Measurements from ENCODE around the gene UBTD2.
"Not testable (repeated sequence)": the region's sequence is repeated elsewhere in the genome, so short reads cannot be mapped to it uniquely, and the experiment has no call there.

Gene UBTD2

DNA sequence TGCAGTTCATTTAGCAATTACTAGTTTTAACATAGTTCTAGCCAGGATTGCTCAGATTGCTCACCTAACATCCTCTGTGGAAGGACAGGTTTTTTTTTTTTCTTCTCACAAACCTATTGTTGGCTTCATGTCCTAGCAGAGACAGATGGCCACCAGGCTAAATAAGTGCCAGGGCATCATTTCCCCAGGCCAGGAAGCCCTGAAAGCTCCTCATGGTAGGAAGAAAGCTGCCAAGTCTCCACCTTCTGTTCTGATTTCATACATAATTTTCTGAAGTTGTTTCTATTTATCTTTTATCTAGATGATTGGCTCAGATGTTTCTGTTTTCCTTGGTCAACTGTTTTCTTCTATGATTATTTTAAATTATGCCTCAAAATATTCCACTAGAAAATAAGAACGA lies 58.6 kb downstream of the UBTD2 start:
- H3K27ac Mint-ChIP-seq (ENCODE audit: low read depth), result peak overlapping the region; percentile 54
- H3K4me3 Mint-ChIP-seq, result no peak overlapping the region
- ATAC-seq (replicated peaks; ENCODE audit: extremely low read depth, poor library complexity, severe bottlenecking) (no peak), DNase-seq (ENCODE audit: low spot score in 2 of 2) (no peak)
- H3K9me3 Mint-ChIP-seq, result no peaks in the 10 kb centered on the region
- peaks cover 13% of the 10 kb centered on the region for H3K4me1 Mint-ChIP-seq
- H3K27me3 Mint-ChIP-seq, result no peaks in the 10 kb centered on the region
- peaks cover 4% of the 10 kb centered on the region for H3K36me3 Mint-ChIP-seq (ENCODE audit: insufficient read depth)

GRCh38 chr5:172223901-172224873 lies 59.4 kb downstream of the UBTD2 start:
- peak overlapping the region; percentile 54 for H3K27ac Mint-ChIP-seq (ENCODE audit: low read depth)
- H3K36me3 Mint-ChIP-seq (ENCODE audit: insufficient read depth), result peaks cover 4% of the 10 kb centered on the region
- H3K27me3 Mint-ChIP-seq, result no peaks in the 10 kb centered on the region
- H3K4me3 Mint-ChIP-seq, result no peak overlapping the region
- peaks cover 13% of the 10 kb centered on the region for H3K4me1 Mint-ChIP-seq
- ATAC-seq (replicated peaks; ENCODE audit: extremely low read depth, poor library complexity, severe bottlenecking) (no peak), DNase-seq (ENCODE audit: low spot score in 2 of 2) (no peak)
- H3K9me3 Mint-ChIP-seq, result no peaks in the 10 kb centered on the region

DNA sequence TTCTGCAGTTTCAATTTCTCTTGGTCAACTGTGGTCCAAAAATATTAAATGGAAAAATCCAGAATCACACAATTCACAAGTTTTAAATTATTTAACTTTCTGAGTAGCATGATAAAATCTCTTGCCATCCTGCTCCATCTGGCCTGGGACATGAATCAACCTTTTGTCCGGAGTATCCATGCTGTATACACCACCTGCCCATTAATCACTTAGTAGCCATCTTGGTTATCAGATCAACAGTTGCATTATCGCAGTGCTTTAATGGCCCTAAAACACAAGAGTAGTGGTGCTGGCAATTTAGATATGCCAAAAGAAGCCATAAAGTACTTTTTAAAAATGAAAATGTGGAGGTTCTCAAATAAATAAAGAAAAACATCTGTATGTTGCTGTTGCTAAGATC lies 64.3 kb downstream of the UBTD2 start:
- Mint-ChIP-seq H3K27ac (ENCODE audit: low read depth) (no peak overlapping the region), H3K4me1 (peaks cover 8% of the 10 kb centered on the region), H3K4me3 (no peak overlapping the region), H3K36me3 (ENCODE audit: insufficient read depth) (peaks cover 2% of the 10 kb centered on the region), H3K9me3 (no peaks in the 10 kb centered on the region), H3K27me3 (no peaks in the 10 kb centered on the region)
- DNase-seq (ENCODE audit: low spot score in 2 of 2) (no peak), ATAC-seq (replicated peaks; ENCODE audit: extremely low read depth, poor library complexity, severe bottlenecking) (no peak)

GRCh38 chr5:172216345-172216744 lies 67.2 kb downstream of the UBTD2 start:
- H3K36me3 Mint-ChIP-seq (ENCODE audit: insufficient read depth), result peaks cover 4% of the 10 kb centered on the region
- ATAC-seq (replicated peaks; ENCODE audit: extremely low read depth, poor library complexity, severe bottlenecking) (no peak), DNase-seq (ENCODE audit: low spot score in 2 of 2) (no peak)
- no peaks in the 10 kb centered on the region for H3K9me3 Mint-ChIP-seq
- no peak overlapping the region for H3K4me3 Mint-ChIP-seq
- H3K27ac Mint-ChIP-seq (ENCODE audit: low read depth), result no peak overlapping the region
- no peaks in the 10 kb centered on the region for H3K27me3 Mint-ChIP-seq
- H3K4me1 Mint-ChIP-seq, result no peaks in the 10 kb centered on the region

DNA sequence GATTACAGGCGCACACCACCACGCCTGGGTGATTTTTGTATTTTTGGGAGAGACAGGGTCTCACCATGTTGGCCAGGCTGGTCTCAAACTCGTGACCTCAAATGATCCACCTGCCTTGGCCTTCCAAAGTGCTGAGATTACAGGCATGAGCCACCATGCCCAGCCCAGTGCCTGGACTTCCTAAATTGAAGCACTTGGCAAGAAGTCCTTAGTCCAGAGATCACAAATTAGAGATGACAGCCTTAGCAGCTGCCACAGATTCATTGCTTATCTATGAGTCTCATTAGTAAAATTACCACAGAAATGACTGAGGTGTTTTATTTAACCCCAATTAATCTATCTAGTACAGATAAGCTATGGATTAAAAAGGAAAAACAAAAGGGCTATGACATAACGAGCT lies 70.4 kb downstream of the UBTD2 start:
- Mint-ChIP-seq H3K9me3 (no peaks in the 10 kb centered on the region), H3K4me3 (no peak overlapping the region), H3K27me3 (no peaks in the 10 kb centered on the region), H3K4me1 (no peaks in the 10 kb centered on the region), H3K36me3 (ENCODE audit: insufficient read depth) (peaks cover 7% of the 10 kb centered on the region), H3K27ac (ENCODE audit: low read depth) (no peak overlapping the region)
- ATAC-seq (replicated peaks; ENCODE audit: extremely low read depth, poor library complexity, severe bottlenecking) (no peak), DNase-seq (ENCODE audit: low spot score in 2 of 2) (no peak)

- H3K27ac Mint-ChIP-seq (ENCODE audit: low read depth), result no peak overlapping the region
Observed at GRCh38 chr5:172211676-172212075, 71.9 kb downstream of the UBTD2 start.

GRCh38 chr5:172209714-172210113 lies 73.8 kb downstream of the UBTD2 start:
- Mint-ChIP-seq H3K4me3 (no peak overlapping the region), H3K27ac (ENCODE audit: low read depth) (no peak overlapping the region), H3K9me3 (no peaks in the 10 kb centered on the region), H3K4me1 (no peaks in the 10 kb centered on the region), H3K36me3 (ENCODE audit: insufficient read depth) (peaks cover 5% of the 10 kb centered on the region), H3K27me3 (no peaks in the 10 kb centered on the region)
- DNase-seq (ENCODE audit: low spot score in 2 of 2), result no peak
- ATAC-seq (replicated peaks; ENCODE audit: extremely low read depth, poor library complexity, severe bottlenecking), result no peak

More at GRCh38 chr5:172211676-172212075, 71.9 kb downstream of the UBTD2 start:
- H3K9me3 Mint-ChIP-seq, result no peaks in the 10 kb centered on the region
- no peaks in the 10 kb centered on the region for H3K4me1 Mint-ChIP-seq
- no peak for DNase-seq (ENCODE audit: low spot score in 2 of 2)
- H3K27me3 Mint-ChIP-seq, result no peaks in the 10 kb centered on the region
- no peak overlapping the region for H3K4me3 Mint-ChIP-seq
- peaks cover 5% of the 10 kb centered on the region for H3K36me3 Mint-ChIP-seq (ENCODE audit: insufficient read depth)
- no peak for ATAC-seq (replicated peaks; ENCODE audit: extremely low read depth, poor library complexity, severe bottlenecking)

GRCh38 chr5:172207511-172207910 lies 76.1 kb downstream of the UBTD2 start:
- DNase-seq (ENCODE audit: low spot score in 2 of 2), result no peak
- no peaks in the 10 kb centered on the region for H3K4me1 Mint-ChIP-seq
- no peak for ATAC-seq (replicated peaks; ENCODE audit: extremely low read depth, poor library complexity, severe bottlenecking)
- H3K36me3 Mint-ChIP-seq (ENCODE audit: insufficient read depth), result peaks cover 5% of the 10 kb centered on the region
- H3K9me3 Mint-ChIP-seq, result no peaks in the 10 kb centered on the region
- H3K27ac Mint-ChIP-seq (ENCODE audit: low read depth), result no peak overlapping the region
- H3K27me3 Mint-ChIP-seq, result no peaks in the 10 kb centered on the region
- no peak overlapping the region for H3K4me3 Mint-ChIP-seq

- DNase-seq (ENCODE audit: low spot score in 2 of 2); H3K27me3 Mint-ChIP-seq; ATAC-seq (replicated peaks; ENCODE audit: extremely low read depth, poor library complexity, severe bottlenecking); H3K9me3 Mint-ChIP-seq; H3K27ac Mint-ChIP-seq (ENCODE audit: low read depth); H3K4me1 Mint-ChIP-seq; H3K36me3 Mint-ChIP-seq (ENCODE audit: insufficient read depth); H3K4me3 Mint-ChIP-seq: not testable (repeated sequence)
Observed at GRCh38 chr5:172205984-172206383, 77.6 kb downstream of the UBTD2 start.

- ATAC-seq (replicated peaks; ENCODE audit: extremely low read depth, poor library complexity, severe bottlenecking) (no peak), DNase-seq (ENCODE audit: low spot score in 2 of 2) (no peak)
- H3K27me3 Mint-ChIP-seq, result peaks cover 10% of the 10 kb centered on the region
- H3K4me3 Mint-ChIP-seq, result no peak overlapping the region
- no peaks in the 10 kb centered on the region for H3K4me1 Mint-ChIP-seq
- H3K27ac Mint-ChIP-seq (ENCODE audit: low read depth), result no peak overlapping the region
- H3K36me3 Mint-ChIP-seq (ENCODE audit: insufficient read depth), result no peaks in the 10 kb centered on the region
- H3K9me3 Mint-ChIP-seq, result no peaks in the 10 kb centered on the region
Observed at GRCh38 chr5:172200476-172200875, 83.1 kb downstream of the UBTD2 start.

DNA sequence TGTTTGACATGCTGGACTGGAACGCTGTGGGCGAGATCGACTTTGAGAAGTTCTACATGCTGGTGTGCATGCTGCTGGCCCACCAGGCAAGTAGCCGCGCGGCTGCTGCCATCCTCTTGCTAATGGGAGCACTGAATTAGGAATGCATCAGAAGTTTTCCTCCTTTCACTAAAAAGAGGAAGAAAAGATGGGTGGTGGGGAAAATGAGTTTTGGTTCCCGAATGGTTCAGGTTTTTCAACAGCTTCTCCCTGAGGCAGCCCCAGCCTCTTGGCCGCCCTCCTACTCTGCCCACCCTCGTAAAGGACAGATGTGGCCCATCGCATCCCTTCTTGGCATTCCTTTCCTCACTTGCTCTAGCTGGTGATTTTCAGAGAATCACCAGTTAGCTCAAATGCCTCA lies 84.1 kb downstream of the UBTD2 start:
- Mint-ChIP-seq H3K9me3 (no peaks in the 10 kb centered on the region), H3K27me3 (peaks cover 10% of the 10 kb centered on the region), H3K27ac (ENCODE audit: low read depth) (no peak overlapping the region), H3K4me1 (no peaks in the 10 kb centered on the region), H3K4me3 (no peak overlapping the region), H3K36me3 (ENCODE audit: insufficient read depth) (no peaks in the 10 kb centered on the region)
- DNase-seq (ENCODE audit: low spot score in 2 of 2) (no peak), ATAC-seq (replicated peaks; ENCODE audit: extremely low read depth, poor library complexity, severe bottlenecking) (no peak)

DNA sequence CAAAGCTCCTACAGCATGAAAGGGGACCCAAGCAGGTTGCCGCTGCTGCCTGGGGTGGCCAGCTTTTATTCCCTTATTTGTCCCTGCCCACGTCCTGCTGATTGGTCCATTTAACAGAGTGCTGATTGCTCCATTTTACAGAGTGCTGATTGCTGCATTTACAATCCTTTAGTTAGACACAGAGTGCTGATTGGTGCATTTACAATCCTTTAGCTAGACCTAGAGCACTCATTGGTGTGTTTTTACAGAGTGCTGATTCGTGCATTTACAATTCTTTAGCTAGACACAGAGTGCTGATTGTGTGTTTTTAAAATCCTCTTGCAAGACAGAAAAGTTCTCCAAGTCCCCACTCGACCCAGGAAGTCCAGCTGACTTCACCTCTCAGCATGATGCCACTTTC lies 85.8 kb downstream of the UBTD2 start:
- H3K27me3 Mint-ChIP-seq, result peaks cover 10% of the 10 kb centered on the region
- H3K4me1 Mint-ChIP-seq; H3K27ac Mint-ChIP-seq (ENCODE audit: low read depth); DNase-seq (ENCODE audit: low spot score in 2 of 2); H3K9me3 Mint-ChIP-seq; ATAC-seq (replicated peaks; ENCODE audit: extremely low read depth, poor library complexity, severe bottlenecking); H3K36me3 Mint-ChIP-seq (ENCODE audit: insufficient read depth); H3K4me3 Mint-ChIP-seq: not testable (repeated sequence)

GRCh38 chr5:172194985-172195774 lies 88.4 kb downstream of the UBTD2 start:
- Mint-ChIP-seq H3K27me3 (peaks cover 10% of the 10 kb centered on the region), H3K9me3 (no peaks in the 10 kb centered on the region), H3K4me1 (no peaks in the 10 kb centered on the region), H3K4me3 (no peak overlapping the region), H3K36me3 (ENCODE audit: insufficient read depth) (no peaks in the 10 kb centered on the region), H3K27ac (ENCODE audit: low read depth) (no peak overlapping the region)
- DNase-seq (ENCODE audit: low spot score in 2 of 2) (no peak), ATAC-seq (replicated peaks; ENCODE audit: extremely low read depth, poor library complexity, severe bottlenecking) (no peak)

All from central memory CD8-positive, alpha-beta T cell (primary cell).